ENCODE data around the gene VIPR2. TPM values are rescaled to one million over a fixed set of nuclear protein-coding genes. Genes with fewer than 3 reads are reported as not detected.

VIPR2 gene
- total RNA-seq, 1 donor from 2014 or later = not detected

GRCh38 chr7:159121068-159121467, 23.6 kb downstream of the VIPR2 start:
- no peak overlapping the region for H3K4me3 ChIP-seq (ENCODE audit: low read depth, low read length)
- no peak for TF ChIP-seq CTCF (conservative IDR thresholded peaks at IDR 0.05; ENCODE audit: low read depth, low read length)
- DNase-seq (ENCODE audit: low read depth) = no peak

GRCh38 chr7:159120540-159120919, 24.1 kb downstream of the VIPR2 start:
- DNase-seq (ENCODE audit: low read depth) = no peak
- TF ChIP-seq CTCF (conservative IDR thresholded peaks at IDR 0.05; ENCODE audit: low read depth, low read length) = no peak
- H3K4me3 ChIP-seq (ENCODE audit: low read depth, low read length) = no peak overlapping the region

GRCh38 chr7:159119851-159120539, 24.7 kb downstream of the VIPR2 start:
- no peak for DNase-seq (ENCODE audit: low read depth)
- TF ChIP-seq CTCF (conservative IDR thresholded peaks at IDR 0.05; ENCODE audit: low read depth, low read length) = no peak
- no peak overlapping the region for H3K4me3 ChIP-seq (ENCODE audit: low read depth, low read length)

- no peak overlapping the region for H3K4me3 ChIP-seq (ENCODE audit: low read depth, low read length)
- no peak for DNase-seq (ENCODE audit: low read depth)
- no peak for TF ChIP-seq CTCF (conservative IDR thresholded peaks at IDR 0.05; ENCODE audit: low read depth, low read length)
Observed at GRCh38 chr7:159119026-159119741, 25.5 kb downstream of the VIPR2 start.

- no peak for DNase-seq (ENCODE audit: low read depth)
- H3K4me3 ChIP-seq (ENCODE audit: low read depth, low read length) = no peak overlapping the region
- no peak for TF ChIP-seq CTCF (conservative IDR thresholded peaks at IDR 0.05; ENCODE audit: low read depth, low read length)
Observed at GRCh38 chr7:159118623-159119022, 26.0 kb downstream of the VIPR2 start.

DNA sequence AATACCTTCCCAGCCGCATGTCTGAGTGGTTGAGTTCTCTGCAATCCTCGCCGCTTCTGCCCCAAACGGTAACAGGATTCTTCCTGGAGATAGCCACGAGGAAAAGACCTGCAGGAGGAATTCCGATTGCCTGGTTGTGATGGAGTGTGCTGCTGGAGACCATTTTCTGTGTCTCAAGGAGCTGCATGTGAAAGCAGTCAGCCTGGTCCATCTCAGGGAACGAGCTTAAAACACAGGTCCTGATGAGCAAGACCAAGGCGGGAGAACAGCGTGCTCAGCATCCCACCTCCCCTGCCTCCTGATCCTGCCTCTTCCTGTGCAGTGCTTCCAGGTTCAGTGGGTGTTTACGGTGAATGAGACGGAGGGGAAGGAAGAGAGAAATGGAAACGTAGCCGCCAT, 26.5 kb downstream of the VIPR2 start:
- H3K4me3 ChIP-seq (ENCODE audit: low read depth, low read length) = no peak overlapping the region
- DNase-seq (ENCODE audit: low read depth) = no peak
- no peak for TF ChIP-seq CTCF (conservative IDR thresholded peaks at IDR 0.05; ENCODE audit: low read depth, low read length)

Measured in epithelial cell of proximal tubule (primary cell).